ENCODE measurements around the gene AK8. TPM values are rescaled to one million over a fixed set of nuclear protein-coding genes. Genes with fewer than 3 reads are reported as not detected.

AK8 gene
- total and polyA plus RNA-seq, 9 of the 15 experiments (the other 6 are each of a cell fraction or from before 2014, with no cell fraction given): 0.06 to 0.37 TPM; not detected in 7

GRCh38 chr9:132763574-132763973 lies 114.5 kb downstream of the AK8 start:
- Histone ChIP-seq H3K4me3 (no peak overlapping the region), H3K9ac (ENCODE audit: insufficient read depth in 1 of 2, low read depth in 2 of 2, low read length in 2 of 2) (no peak overlapping the region), H3K4me1 (replicated peaks in 1 of 2; ENCODE audit: control insufficient read depth in 2 of 2, insufficient read depth in 2 of 2, low read length in 2 of 2) (no peaks in the 10 kb centered on the region), H3K27ac (ENCODE audit: extremely low read depth, low read depth, low read length) (no peak overlapping the region), H3K4me2 (ENCODE audit: insufficient read depth, low read length) (no peak overlapping the region), H2AFZ (ENCODE audit: low read depth, low read length) (no peak overlapping the region), H3K27me3 (ENCODE audit: control insufficient read depth in 2 of 2, insufficient read depth in 2 of 2, low read length in 2 of 2) (peaks cover 11 to 12% of the 10 kb centered on the region in 2 experiments; a peak in 4 of 5 replicates), H3K36me3 (ENCODE audit: control insufficient read depth, insufficient read depth, low read length) (no peaks in the 10 kb centered on the region), H3K79me2 (ENCODE audit: control insufficient read depth, insufficient read depth, low read length) (no peaks in the 10 kb centered on the region), H3K9me3 (replicated peaks; ENCODE audit: control insufficient read depth, insufficient read depth, low read depth, low read length) (no peaks in the 10 kb centered on the region), H3K9me1 (ENCODE audit: control insufficient read depth, insufficient read depth, low read length) (no peaks in the 10 kb centered on the region), H4K20me1 (replicated peaks; ENCODE audit: control insufficient read depth, insufficient read depth, low read length) (no peaks in the 10 kb centered on the region)
- ChIA-PET CTCF (ENCODE audit: low intra/inter-chr PET ratio) (no interaction called here), POLR2A (interaction anchor here (1.2 kb wide), 1 partner anchor 229 kb away, joined by 3 read pairs; no protein-coding TSS in a partner anchor)
- 4% methylated on average over 3 of the region's 3 CpGs for WGBS (ENCODE audit: insufficient coverage, low coverage, missing lambda C conversion rate)
- no peak for ATAC-seq
- no peak for FAIRE-seq
- intact Hi-C loops (cut with micrococcal nuclease) (loop anchor here (5.0 kb wide), 1 partner anchor 34 kb away; no protein-coding TSS in a partner anchor), in situ Hi-C loops (cut with MboI) (no loop called here)
- no peak for DNase-seq (ENCODE audit: extremely low read depth in 1 of 4, low spot score in 3 of 4)
- BruUV-seq (replicated peaks): no TSS peak
- TF ChIP-seq ZZZ3 (IDR thresholded peaks at IDR 0.05) (no peak), SLC30A9 (CRISPR knock-in tag; IDR thresholded peaks at IDR 0.05) (no peak), CXXC5 (CRISPR knock-in tag; IDR thresholded peaks at IDR 0.05) (no peak), GATAD2A (IDR thresholded peaks at IDR 0.05) (no peak), NR3C1 (CRISPR knock-in tag; IDR thresholded peaks at IDR 0.05) (no peak), HNRNPH1 (optimal IDR thresholded peaks at IDR 0.05; ENCODE audit: low read depth, low read length) (no peak), PTTG1 (tag; IDR thresholded peaks at IDR 0.05; ENCODE audit: low read depth) (no peak), MBD2 (IDR thresholded peaks at IDR 0.05; ENCODE audit: borderline replicate concordance, low read depth) (no peak), GMEB1 (CRISPR knock-in tag; IDR thresholded peaks at IDR 0.05) (no peak), XRCC3 (IDR thresholded peaks at IDR 0.05) (no peak), HDGF (IDR thresholded peaks at IDR 0.05) (no peak), MLX (CRISPR knock-in tag; conservative IDR thresholded peaks at IDR 0.05) (no peak), OTX1 (CRISPR knock-in tag; IDR thresholded peaks at IDR 0.05) (no peak), GTF2A2 (tag; IDR thresholded peaks at IDR 0.05) (no peak)
- TF ChIP-seq, protein P1, sequence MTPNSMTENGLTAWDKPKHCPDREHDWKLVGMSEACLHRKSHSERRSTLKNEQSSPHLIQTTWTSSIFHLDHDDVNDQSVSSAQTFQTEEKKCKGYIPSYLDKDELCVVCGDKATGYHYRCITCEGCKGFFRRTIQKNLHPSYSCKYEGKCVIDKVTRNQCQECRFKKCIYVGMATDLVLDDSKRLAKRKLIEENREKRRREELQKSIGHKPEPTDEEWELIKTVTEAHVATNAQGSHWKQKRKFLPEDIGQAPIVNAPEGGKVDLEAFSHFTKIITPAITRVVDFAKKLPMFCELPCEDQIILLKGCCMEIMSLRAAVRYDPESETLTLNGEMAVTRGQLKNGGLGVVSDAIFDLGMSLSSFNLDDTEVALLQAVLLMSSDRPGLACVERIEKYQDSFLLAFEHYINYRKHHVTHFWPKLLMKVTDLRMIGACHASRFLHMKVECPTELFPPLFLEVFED (CRISPR knock-in tag; conservative IDR thresholded peaks at IDR 0.05): no peak
- TF ChIP-seq, protein P2, sequence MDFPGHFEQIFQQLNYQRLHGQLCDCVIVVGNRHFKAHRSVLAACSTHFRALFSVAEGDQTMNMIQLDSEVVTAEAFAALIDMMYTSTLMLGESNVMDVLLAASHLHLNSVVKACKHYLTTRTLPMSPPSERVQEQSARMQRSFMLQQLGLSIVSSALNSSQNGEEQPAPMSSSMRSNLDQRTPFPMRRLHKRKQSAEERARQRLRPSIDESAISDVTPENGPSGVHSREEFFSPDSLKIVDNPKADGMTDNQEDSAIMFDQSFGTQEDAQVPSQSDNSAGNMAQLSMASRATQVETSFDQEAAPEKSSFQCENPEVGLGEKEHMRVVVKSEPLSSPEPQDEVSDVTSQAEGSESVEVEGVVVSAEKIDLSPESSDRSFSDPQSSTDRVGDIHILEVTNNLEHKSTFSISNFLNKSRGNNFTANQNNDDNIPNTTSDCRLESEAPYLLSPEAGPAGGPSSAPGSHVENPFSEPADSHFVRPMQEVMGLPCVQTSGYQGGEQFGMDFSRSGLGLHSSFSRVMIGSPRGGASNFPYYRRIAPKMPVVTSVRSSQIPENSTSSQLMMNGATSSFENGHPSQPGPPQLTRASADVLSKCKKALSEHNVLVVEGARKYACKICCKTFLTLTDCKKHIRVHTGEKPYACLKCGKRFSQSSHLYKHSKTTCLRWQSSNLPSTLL (IDR thresholded peaks at IDR 0.05): no peak
- TF ChIP-seq, protein P3, sequence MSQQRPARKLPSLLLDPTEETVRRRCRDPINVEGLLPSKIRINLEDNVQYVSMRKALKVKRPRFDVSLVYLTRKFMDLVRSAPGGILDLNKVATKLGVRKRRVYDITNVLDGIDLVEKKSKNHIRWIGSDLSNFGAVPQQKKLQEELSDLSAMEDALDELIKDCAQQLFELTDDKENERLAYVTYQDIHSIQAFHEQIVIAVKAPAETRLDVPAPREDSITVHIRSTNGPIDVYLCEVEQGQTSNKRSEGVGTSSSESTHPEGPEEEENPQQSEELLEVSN (IDR thresholded peaks at IDR 0.05; ENCODE audit: borderline replicate concordance in 1 of 2, extremely low read depth in 1 of 2, insufficient read depth in 1 of 2, insufficient read length in 1 of 2, low read depth in 1 of 2, low read length in 1 of 2, poor library complexity in 1 of 2, severe bottlenecking in 1 of 2): no peak

All from K562 (cell line).